ENCODE measurements around the gene SYS1.
"Not testable (repeated sequence)": the region's sequence is repeated elsewhere in the genome, so short reads cannot be mapped to it uniquely, and the experiment has no call there.

Gene SYS1

GRCh38 chr20:45340236-45340847 is 22.6 kb upstream of the SYS1 start:
- DNase-seq (ENCODE audit: low read depth), result no peak

- no peak for DNase-seq (ENCODE audit: low read depth)
Measured at GRCh38 chr20:45340951-45341350, 22.0 kb upstream of the SYS1 start.

DNA sequence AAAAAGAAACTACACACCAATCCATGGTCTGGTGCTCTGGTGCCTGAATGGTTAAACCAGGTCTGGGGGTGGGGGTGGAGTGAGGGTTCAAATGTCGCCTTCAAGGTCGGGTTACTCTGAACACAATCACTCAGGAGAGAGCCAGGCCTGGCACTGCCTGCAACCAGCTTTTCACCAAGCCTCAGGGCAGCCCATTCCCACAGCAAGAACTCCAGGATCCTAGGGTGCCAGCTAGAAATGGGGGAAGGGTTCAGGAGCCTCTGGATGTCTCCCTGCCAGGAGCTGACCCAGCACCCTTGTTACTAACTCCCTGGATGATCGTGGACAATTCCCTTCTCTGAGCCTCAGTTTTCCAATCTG is 21.4 kb upstream of the SYS1 start:
- DNase-seq (ENCODE audit: low read depth), result no peak

- no peak for DNase-seq (ENCODE audit: low read depth)
Measured at GRCh38 chr20:45341939-45342854, 20.8 kb upstream of the SYS1 start.

- DNase-seq (ENCODE audit: low read depth), result no peak
Measured at GRCh38 chr20:45342855-45343531, 20.0 kb upstream of the SYS1 start.

GRCh38 chr20:45343532-45344167 is 19.3 kb upstream of the SYS1 start:
- no peak for DNase-seq (ENCODE audit: low read depth)

DNA sequence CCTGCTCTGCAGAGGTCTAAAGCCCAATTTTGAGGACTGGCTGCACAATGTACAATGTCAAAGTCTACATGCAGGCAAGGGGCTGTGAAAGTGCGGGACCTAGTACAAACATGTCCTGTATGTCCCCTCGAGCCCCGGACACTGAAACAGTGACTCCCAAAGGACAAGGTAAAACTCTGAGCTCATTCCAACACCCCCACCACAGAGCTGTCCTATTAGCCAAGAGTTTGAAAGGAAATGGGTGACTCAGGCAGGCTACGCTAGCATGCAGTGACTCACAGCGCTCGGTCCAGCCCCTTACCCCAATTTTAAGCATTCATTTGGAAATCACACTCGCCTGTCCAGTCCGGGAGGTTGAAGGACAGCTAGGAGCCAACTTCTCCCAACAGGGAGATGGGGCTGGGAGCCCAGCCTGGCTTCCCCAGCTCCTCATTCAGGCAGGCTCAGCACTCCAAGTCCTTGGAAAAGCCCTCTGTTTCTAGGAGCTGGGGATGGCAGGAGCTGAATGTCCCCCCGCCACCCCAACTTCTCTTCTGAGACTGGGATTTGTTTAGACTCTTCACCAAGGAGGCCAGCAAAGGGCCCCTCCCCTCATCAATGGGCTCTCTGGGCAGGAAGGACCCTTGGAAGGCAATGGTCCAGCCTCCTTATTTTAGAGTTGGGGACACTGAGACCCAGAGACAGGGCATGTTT is 18.6 kb upstream of the SYS1 start:
- DNase-seq (ENCODE audit: low read depth), result no peak

- no peak for DNase-seq (ENCODE audit: low read depth)
Measured at GRCh38 chr20:45345104-45345936, 17.6 kb upstream of the SYS1 start.

- no peak for DNase-seq (ENCODE audit: low read depth)
Measured at GRCh38 chr20:45346291-45346718, 16.7 kb upstream of the SYS1 start.

- DNase-seq (ENCODE audit: low read depth), result no peak
Measured at GRCh38 chr20:45346851-45347250, 16.1 kb upstream of the SYS1 start.

DNA sequence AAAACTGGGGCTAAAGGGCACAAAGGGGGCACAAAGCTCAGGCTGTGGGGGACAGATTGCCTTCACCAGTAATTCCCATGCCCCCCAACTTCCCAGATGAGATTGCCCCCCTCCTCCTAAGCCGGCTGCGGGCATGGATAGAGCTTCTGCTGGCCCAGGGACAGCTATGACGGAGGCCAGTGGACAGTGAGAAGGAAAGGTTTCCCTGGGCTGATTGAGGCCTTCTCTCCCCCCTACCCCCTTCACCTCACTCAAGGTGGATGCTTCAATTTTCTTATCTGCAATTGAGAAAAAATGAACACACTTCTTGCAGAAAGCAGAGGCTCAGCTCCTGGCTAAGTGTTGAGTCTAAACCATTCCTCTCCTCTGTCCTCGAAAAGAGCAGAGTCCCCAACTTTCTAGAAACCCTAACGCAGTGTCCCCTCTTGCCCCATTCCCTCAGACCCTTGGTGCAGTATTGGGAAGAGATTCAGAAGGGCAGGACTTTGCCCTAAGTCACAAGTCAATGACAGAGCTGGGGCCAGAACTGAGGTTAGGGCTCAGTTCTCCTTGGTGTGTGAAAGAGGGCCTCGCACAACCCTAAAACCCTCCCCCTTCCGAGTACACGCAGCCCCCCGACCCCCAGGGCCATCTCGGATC is 15.5 kb upstream of the SYS1 start:
- DNase-seq (ENCODE audit: low read depth), result no peak

DNA sequence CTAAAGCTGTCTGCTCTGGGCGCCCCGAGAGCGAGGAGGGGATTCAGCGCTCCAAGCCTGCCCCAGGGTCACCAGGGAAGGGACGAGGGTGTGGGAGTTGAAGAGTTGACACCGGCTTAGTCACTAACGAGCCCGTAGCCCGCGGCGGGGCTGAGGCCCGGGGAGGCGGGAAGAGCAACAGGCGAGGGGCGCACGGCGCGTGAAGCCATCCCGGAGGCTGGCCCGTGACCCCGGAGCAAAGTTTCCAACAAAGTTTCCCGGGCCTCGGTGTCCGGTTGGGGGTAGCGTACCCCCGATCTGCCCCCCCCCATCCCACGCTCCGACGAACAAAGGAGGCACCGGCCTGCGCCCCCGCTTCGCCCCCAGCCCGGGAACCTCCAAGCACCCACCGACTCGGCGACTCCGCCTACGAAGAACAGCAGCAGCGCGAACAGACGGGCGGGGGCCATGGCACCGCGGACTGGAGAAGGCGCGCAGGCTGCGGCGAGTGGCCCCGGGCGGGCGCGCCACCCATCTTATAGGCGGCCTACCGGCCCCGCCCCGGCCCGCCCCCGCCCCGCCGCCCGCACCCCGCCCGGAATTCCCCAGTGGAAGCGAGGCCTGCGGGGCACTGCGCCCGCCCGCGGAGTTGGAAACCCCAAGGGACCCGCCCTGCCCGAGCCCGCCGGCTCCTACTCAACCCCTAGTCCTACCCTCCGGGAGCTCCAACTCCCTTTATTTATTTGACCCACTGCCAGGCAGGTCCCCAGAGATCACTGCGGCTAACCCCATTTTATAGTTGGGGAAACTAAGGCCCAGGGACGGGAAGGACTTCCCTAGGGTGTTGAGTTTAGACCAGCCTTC is 14.8 kb upstream of the SYS1 start, which contains the start of gene SDC4:
Gene SDC4 (minus strand): TSS at position 489 of the 843 bp plus-strand sequence. CDS start 40 bp downstream, at position 449.
- peak; percentile 62 for DNase-seq (ENCODE audit: low read depth)

GRCh38 chr20:45350217-45350616 is 12.7 kb upstream of the SYS1 start:
- no peak for DNase-seq (ENCODE audit: low read depth)

- not testable (repeated sequence) for DNase-seq (ENCODE audit: low read depth)
Measured at GRCh38 chr20:45350795-45351194, 12.2 kb upstream of the SYS1 start.

DNA sequence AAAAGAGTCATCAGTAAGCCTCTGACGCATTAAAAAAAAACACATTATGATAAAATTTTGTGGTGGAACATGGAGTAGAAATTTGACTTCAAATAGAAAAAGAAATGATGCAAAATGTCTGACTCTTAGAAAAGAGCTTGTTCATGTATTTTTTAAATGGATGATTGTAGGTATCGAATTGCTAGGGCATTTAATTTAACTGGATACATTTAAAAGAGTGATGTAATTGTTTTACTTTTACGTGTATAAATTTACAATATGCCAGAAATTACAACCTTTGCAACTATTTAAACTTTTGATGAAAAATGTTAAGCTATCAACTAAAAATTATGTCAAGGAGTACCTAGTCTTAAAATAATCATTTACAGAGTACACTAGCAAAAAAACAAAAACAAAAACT is 10.2 kb upstream of the SYS1 start:
- DNase-seq (ENCODE audit: low read depth), result no peak

- DNase-seq (ENCODE audit: low read depth), result no peak
Measured at GRCh38 chr20:45353746-45354145, 9.2 kb upstream of the SYS1 start.

GRCh38 chr20:45354423-45355208 is 8.3 kb upstream of the SYS1 start:
- DNase-seq (ENCODE audit: low read depth), result no peak

Measured in T-helper 22 cell (primary cell).